Middle frontal gyrus (tissue), 1 donor: Measurements from ENCODE around the gene OR13A1.
"Not testable (repeated sequence)": the region's sequence is repeated elsewhere in the genome, so short reads cannot be mapped to it uniquely, and the experiment has no call there.

Source experiments
- DNase-seq: peaks from one replicate; pipeline ENCODE4 v3.0.0-alpha.2; 2015; ENCODE audit warnings: low spot score; ENCODE audit errors: extremely low spot score

Gene OR13A1, protein sequence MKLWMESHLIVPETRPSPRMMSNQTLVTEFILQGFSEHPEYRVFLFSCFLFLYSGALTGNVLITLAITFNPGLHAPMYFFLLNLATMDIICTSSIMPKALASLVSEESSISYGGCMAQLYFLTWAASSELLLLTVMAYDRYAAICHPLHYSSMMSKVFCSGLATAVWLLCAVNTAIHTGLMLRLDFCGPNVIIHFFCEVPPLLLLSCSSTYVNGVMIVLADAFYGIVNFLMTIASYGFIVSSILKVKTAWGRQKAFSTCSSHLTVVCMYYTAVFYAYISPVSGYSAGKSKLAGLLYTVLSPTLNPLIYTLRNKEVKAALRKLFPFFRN

DNA sequence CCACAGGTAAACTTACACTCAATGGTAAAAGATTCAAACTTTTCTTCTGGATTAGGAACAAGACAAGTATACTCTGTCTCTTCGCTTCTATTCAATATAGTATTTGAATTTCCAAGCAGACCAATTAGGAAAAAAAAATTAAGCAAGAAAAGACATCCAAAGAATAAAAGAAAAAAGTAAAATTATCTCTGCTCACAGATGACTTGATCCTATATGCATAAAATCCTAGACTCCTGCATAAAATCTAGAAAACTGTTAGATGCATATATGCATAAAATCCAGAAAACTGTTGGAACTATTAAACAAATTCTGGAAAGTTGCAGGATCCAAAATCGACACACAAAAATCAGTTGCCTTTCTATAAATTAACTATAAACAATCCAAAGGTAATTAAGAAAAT lies at the start of gene OR13A1:
OR13A1 (minus strand) TSS at position 101 of the 400 bp plus-strand sequence. CDS start 11,186 bp downstream, outside the sequence.
- DNase-seq, result no peak

DNA sequence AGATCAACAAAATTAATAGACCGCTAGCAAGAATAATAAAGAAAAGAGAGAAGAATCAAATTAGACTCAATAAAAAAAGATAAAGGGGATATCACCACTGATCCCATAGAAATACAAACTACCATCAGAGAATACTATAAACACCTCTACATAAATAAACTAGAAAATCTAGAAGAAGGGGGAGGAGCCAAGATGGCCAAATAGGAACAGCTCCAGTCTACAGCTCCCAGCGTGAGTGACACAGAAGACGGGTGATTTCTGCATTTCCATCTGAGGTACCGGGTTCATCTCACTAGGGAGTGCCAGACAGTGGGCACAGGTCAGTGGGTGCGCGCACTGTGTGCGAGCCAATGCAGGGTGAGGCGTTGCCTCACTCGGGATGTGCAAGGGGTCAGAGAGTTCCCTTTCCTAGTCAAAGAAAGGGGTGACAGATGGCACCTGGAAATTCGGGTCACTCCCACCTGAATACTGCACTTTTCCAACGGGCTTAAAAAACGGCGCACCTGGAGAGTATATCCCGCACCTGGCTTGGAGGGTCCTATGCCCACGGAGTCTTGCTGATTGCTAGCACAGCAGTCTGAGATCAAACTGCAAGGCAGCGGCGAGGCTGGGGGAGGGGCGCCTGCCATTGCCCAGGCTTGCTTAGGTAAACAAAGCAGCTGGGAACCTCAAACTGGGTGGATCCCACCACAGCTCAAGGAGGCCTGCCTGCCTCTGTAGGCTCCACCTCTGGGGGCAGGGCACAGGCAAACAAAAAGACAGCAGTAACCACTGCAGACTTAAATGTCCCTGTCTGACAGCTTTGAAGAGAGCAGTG lies 46.8 kb upstream of the OR13A1 start:
- not testable (repeated sequence) for DNase-seq

DNA sequence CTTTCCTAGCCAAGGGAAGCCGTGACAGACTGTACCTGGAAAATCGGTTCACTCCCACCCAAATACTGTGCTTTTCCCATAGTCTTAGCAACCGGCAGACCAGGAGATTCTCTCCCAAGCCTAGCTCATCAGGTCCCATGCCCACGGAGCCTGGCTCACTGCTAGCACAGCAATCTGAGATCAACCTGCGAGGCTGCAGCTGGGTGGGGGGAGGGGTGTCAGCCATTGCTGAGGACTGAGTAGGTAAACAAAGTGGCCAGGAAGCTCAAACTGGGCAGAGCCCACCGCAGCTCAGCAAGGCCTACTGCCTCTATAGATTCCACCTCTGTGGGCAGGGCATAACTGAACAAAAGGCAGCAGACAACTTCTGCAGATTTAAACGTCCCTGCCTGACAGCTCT lies 43.6 kb upstream of the OR13A1 start:
- not testable (repeated sequence) for DNase-seq

DNA sequence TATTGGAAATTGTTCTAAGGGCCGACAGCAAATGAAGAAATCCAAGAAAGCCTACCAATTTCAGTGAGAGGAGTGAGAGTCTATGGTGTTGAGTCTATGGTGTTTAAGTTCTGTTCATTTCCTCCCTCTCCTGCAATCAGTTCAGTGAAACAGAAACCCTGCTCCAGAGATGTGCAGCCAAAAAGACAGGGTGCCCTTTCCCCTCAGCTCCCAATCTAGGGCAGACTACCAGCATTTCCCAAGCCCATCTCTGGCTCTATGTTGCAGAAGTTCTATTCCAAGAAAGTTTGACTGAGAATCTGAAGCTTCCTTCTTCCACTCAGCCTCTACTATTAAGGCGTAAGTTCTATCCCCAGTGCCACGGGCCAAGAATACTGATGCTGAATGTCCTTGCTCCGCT lies 40.1 kb upstream of the OR13A1 start:
- no peak for DNase-seq

DNA sequence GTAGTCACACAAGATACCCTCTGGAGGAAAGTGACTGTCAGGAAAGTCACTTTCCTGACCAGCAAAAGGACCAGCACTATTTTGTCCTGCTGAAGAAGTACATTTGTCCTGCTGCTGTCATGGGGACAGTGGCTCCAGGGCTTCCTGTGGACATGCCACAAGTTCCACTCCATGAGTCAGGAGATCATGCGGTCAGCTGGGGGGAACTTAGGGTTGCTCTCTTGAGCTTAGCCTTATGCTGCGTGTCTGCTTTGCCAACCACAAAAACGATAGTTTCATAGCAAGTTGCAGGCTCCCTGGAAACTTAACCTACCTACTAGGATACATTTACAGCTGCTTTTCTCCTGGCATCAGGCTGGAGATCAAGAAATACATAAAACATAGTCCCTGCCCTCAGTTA lies 38.9 kb upstream of the OR13A1 start:
- DNase-seq, result no peak

DNA sequence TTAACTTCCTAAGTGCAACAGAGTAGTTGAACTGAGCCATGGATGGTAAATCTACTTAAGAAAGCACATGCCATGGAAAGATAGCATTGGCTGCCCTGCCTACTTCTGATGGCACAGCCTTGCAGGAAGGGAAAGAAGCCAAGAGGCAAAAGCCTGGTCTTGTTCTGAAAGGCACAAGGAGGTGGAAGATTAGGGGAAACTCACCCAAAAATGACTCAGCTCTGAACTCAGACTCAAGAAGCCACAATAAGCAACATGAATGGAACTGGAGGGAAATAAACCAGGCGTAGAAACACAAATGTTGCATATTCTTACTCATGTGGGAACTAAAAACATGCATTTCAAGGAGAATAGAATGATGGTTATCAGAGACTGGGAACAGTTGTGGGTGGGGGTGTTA lies 37.8 kb upstream of the OR13A1 start:
- DNase-seq, result no peak

DNA sequence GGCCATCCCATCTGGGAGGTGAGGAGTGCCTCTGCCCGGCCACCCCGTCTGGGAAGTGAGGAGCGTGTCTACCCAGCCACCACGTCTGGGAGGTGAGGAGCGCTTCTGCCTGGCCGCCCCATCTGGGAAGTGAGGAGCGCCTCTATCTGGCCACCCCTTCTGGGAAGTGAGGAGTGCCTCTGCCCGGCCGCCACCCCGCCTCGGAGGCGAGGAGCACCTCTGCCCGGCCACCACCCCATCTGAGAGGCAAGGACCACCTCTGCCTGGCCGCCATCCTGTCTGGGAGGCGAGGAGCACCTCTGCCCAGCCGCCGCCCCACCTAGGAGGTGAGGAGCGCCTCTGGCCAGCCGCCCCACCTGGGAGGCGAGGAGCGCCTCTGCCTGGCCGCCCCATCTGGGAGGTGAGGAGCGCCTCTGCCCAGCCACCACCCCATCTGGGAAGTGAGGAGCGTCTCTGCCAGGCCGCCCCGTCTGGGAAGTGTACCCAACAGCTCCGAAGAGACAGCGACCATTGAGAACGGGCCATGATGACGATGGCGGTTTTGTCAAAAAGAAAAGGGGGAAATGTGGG lies 32.9 kb upstream of the OR13A1 start:
- DNase-seq, result not testable (repeated sequence)

DNA sequence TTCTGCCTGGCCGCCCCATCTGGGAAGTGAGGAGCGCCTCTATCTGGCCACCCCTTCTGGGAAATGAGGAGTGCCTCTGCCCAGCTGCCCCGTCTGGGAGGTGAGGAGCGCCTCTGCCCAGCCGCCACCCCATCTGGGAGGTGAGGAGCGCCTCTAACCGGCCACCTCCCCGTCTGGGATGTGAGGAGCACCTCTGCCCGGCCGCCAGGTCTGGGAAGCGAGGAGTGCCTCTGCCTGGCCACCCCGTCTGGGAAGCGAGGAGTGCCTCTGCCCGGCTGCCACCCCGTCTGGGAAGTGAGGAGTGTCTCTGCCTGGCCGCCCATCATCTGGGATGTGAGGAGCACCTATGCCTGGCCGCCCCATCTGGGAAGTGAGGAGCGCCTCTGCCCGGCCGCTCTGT lies 32.1 kb upstream of the OR13A1 start:
- not testable (repeated sequence) for DNase-seq

DNA sequence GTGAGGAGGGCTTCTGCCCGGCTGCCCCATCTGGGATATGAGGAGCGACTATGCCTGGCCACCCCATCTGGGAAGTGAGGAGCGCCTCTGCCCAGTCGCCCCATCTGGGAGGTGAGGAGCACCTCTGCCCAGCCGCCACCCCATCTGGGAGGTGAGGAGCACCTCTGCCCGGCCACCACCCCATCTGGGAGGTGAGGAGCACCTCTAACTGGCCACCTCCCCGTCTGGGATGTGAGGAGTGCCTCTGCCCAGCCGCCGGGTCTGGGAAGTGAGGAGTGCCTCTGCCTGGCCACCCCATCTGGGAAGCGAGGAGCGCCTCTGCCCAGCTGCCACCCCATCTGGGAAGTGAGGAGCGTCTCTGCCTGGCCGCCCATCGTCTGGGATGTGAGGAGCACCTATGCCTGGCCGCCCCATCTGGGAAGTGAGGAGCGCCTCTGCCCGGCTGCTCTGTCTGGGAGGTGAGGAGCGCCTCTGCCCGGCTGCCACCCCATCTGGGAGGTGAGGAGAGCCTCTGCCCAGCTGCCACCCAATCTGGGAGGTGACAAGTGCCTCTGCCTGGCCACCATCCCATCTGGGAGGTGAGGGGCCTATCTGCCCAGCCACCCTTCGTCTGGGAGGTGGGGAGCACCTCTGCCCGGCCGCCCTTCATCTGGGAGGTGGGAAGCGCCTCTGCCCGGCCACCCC lies 31.4 kb upstream of the OR13A1 start:
- not testable (repeated sequence) for DNase-seq

DNA sequence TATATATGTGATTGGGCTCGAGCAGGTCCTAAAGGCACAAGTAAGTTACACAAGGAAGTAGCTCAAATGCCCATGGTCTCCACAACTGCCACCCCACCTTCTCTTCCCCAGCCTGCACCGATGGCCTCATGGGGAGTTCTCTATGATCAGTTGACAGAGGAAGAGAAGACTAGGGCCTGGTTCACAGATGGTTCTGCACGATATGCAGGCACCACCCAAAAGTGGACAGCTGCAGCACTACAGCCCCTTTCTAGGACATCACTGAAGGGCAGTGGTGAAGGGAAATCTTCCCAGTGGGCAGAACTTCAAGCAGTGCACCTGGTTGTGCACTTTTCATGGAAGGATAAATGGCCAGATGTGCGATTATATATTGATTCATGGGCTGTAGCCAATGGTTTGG lies 25.0 kb upstream of the OR13A1 start:
- not testable (repeated sequence) for DNase-seq

DNA sequence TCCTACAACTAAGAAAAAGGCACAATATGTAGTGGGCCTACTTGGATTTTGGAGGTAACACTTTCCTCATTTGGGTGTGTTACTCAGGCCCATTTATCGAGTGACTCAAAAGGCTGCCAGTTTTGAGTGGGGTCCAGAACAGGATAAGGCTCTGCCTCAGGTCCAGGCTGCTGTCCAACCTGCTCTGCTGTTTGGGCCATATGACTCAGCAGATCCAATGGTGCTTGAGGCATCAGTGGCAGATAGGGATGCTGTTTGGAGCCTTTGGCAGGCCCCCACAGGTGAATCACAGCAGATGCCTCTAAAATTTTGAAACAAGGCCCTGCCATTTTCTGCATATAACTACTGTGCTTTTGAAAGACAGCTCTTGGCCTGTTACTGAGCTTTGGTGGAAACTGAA lies 24.5 kb upstream of the OR13A1 start:
- no peak for DNase-seq

DNA sequence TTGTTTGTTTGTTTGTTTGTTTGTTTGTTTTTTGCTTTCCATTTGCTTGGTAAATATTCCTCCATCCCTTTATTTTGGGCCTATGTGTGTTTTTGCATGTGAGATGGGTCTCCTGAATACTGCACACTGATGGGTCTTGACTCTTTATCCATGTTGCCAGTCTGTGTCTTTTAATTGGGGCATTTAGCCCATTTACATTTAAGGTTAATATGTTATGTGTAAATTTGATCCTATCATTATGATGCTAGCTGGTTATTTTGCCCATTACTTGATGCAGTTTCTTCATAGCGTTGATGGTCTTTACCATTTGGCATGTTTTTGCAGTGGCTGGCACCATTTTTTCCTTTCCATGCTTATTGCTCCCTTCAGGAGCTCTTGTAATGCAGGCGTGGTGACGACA lies 16.4 kb upstream of the OR13A1 start:
- DNase-seq, result not testable (repeated sequence)

DNA sequence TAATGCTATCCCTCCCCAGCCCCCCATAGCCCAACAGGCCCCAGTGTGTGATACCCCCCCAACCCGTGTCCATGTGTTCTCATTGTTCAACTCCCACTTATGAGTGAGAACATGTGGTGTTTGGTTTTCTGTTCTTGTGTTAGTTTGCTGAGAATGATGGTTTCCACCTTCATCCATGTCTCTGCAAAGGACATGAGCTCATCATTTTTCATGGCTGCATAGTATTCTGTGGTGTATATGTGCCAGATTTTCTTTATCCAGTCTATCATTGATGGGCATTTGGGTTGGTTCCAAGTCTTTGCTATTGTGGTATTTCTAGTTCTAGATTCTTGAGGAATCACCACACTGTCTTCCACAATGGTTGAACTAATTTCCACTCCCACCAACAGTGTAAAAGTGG lies 11.5 kb upstream of the OR13A1 start:
- not testable (repeated sequence) for DNase-seq

DNA sequence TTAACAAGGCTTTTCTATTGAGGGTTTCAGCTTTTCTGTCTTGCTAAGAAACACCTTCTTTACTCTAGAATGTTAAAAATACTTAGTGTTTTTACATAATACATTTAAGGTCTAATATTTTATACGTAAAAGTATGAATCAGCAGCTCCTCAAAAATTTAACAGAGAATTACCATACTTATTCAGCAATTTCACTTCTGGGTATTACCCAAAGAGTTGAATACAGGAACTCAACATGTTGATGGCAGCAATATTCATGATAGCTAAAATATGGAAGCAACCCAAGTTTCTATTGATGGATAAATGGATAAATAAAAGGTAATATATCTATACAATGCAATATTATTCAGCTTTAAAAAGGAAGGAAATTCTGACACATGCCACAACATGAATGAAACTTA lies 9.7 kb upstream of the OR13A1 start:
- no peak for DNase-seq

DNA sequence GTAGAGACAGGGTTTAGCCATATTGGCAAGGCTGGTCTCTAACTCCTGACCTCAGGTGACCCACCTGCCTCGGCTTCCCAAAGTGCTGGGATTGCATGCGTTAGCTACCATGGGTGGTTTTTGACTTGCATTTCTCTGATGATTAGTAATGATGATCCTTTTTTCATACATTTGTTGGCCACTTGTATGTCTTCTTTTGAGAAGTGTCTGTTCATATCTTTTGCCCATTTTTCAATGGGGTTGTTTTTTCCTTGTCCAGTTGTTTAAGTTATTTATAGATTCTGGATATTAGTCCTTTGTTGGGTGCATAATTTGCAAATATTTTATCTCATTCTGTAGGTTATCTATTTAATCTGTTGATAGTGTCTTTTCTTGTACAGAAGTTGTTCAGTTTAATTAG lies 4.3 kb upstream of the OR13A1 start:
- no peak for DNase-seq

DNA sequence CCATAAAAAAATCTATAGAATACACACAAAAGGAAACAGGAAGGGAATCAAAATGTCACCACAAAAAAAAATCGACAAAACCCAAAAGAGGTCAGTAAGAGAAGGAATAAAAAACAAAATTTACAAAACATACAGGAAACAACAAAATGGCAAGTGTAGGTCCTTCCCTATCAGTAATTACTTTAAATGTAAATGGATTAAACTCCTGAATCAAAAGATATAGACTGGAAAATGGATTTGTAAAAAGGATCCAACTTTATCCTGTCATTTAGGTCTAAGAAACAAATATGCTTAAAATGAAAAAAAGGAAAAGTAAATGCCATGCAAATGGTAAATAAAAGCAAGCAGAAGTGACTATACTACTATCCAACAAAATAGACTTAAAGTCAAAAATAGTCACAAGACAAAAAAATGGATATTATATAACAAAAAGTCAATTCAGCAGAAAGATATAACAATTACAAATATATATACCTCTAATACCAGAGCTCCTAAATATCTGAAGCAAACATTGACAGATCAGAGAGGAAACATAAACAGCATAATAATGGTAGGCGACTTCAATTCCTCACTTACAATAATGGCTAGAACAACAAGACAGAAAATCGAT lies 2.0 kb downstream of the OR13A1 start:
- no peak for DNase-seq

DNA sequence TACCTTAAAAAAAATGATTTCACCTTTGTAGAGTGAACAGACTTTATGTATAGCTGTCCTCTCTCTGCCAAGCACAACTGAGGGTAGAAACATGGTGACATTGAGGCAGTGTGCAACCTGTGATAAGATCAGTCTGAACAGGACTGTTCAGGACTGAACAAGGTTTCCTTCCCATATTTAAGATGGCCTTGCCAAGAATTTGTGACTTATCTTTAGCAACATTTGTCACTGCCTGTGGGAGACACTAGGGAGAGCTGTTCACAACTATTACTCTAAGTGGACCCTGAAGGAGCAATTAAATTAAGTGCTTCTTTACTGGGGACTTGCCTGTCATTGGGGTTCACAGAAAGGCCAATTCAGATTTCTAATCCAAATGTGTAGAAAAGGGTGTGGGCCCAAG lies 6.7 kb downstream of the OR13A1 start:
- no peak for DNase-seq

DNA sequence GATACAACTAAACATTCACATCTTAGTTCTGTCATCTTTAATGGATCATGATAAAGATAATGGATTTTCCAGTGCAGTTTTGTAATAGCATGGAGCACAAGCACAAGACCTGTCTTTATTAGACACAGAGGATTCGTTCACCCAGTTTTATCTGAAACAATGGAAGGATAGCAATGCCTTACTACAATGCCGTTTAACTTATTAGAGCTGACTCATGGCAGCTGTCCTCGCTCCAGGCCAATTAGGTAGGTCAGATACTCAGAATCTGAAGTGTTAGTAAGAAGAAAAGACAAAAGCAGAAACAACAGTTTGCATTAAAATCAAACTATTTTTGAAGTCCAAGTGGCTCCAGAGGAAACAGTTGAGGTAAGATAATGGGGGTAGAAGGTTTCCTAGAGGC lies 12.8 kb downstream of the OR13A1 start:
- DNase-seq, result no peak

DNA sequence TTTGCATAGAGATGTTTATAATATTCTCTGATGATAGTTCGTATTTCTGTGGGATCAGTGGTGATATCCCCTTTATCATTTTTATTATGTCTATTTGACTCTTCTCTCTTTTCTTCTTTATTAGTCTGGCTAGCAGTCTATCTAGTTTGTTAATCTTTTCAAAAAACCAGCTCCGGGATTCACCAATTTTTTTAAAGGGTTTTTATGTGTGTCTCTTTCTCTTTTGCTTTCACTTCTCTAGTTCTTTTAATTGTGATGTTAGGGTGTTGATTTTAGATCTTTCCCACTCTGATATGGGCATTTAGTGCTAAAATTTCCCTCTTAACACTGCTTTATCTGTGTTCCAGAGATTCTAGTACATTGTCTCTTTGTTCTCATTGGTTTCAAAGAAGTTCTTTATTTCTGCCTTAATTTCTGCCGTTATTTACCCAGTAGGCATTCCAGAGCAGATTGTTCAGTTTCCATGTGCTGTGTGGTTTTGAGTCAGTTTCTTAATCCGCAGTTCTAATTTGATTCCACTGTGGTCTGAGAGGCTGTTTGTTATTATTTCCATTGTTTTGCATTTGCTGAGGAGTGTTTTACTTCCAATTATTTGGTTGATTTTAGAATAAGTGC lies 17.0 kb downstream of the OR13A1 start:
- DNase-seq, result not testable (repeated sequence)

DNA sequence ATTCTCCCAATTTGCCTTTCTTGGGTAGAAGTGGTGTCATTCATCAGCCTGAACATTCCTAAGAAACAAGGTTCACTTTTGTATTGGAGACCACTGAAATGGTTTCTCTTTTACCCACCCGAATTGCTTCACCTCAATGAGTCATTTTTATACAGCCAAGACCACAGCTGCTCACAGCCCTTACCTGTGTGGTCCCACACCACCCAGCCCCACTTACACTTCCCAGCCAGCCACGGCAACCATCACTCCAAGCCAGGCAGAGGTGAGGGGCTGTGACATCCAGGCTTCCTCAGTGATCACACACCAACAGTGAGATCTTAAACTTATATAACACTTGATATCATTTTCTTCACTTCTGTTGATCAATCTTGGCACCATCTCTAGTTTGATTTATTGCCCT lies 20.7 kb downstream of the OR13A1 start:
- no peak for DNase-seq

DNA sequence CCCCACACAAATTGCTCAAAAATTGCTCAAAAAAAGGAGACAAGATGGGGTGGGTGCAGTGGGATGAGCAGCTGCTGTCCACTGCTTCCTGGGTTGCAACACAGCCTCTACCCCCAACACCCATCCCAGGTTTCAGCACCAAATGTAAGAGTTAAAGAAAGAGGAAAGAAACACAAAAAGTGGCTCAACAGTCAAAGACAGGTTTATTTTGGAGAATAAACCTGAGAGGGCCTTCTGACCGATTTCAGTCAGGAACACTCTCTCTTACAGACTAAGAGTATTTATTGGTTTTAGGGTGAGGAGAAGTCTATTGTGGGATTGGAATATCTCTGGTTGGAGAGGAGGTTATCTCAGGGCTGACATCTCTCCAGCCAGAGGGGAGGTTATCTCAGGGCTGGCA lies 28.4 kb downstream of the OR13A1 start:
- no peak for DNase-seq
